Femur (tissue), 1 donor: ENCODE data around the gene ERICH4.
"Not testable (repeated sequence)": the region's sequence is repeated elsewhere in the genome, so short reads cannot be mapped to it uniquely, and the experiment has no call there.

Experiments used
- DNase-seq: peaks from one replicate; pipeline ENCODE4 v3.0.0-alpha.2; 2017

ERICH4 gene

GRCh38 chr19:41478875-41479756 lies 36.2 kb downstream of the ERICH4 start:
- no peak for DNase-seq

GRCh38 chr19:41479757-41480191 lies 36.8 kb downstream of the ERICH4 start:
- DNase-seq, result no peak

- no peak for DNase-seq
Measured at GRCh38 chr19:41480336-41480735, 37.4 kb downstream of the ERICH4 start.

GRCh38 chr19:41484822-41485221 lies 41.9 kb downstream of the ERICH4 start:
- no peak for DNase-seq

GRCh38 chr19:41486953-41487352 lies 44.0 kb downstream of the ERICH4 start:
- not testable (repeated sequence) for DNase-seq

- no peak for DNase-seq
Measured at GRCh38 chr19:41492843-41493242, 49.9 kb downstream of the ERICH4 start.
